Astrocyte (in vitro differentiated cells and primary cell): ENCODE data around the gene CCL17.

ENCODE experiments used
- CTCF ChIP-seq: IDR thresholded peaks from 2 replicates; pipeline ENCODE4 v1.5.1; 2011; ENCODE audit warnings: low read depth, mild to moderate bottlenecking, inconsistent platforms, low read length, moderate library complexity; ENCODE audit not compliant: insufficient read depth
- EZH2 ChIP-seq: IDR thresholded peaks from 2 replicates; pipeline ENCODE4 v1.6.1; 2012; ENCODE audit warnings: mild to moderate bottlenecking, low read length, inconsistent platforms; ENCODE audit not compliant: insufficient read depth

- TF ChIP-seq CTCF = no peak
- TF ChIP-seq EZH2 = no peak
Observed at GRCh38 chr16:57358527-57359095, 46.0 kb upstream of the CCL17 start, which contains the start of gene CCL22.
